Measurements from ENCODE around the gene SAPCD1.

GRCh38 chr6:31742894-31743293, 19.6 kb upstream of the SAPCD1 start:
- TF ChIP-seq POLR2AphosphoS5 (IDR thresholded peaks at IDR 0.05) (no peak), CTCF (IDR thresholded peaks at IDR 0.05) (no peak)
